Measurements from ENCODE around the gene SLC45A2.
"Not testable (repeated sequence)": the region's sequence is repeated elsewhere in the genome, so short reads cannot be mapped to it uniquely, and the experiment has no call there.

GRCh38 chr5:34010146-34010545 lies 25.7 kb upstream of the SLC45A2 start:
- TF ChIP-seq CTCF (IDR thresholded peaks at IDR 0.05); TAF1 (IDR thresholded peaks at IDR 0.05; ENCODE audit: borderline replicate concordance, low read depth, low read length); MAX (IDR thresholded peaks at IDR 0.05; ENCODE audit: low read depth); GABPA (IDR thresholded peaks at IDR 0.05; ENCODE audit: low read depth); EP300 (IDR thresholded peaks at IDR 0.05; ENCODE audit: borderline replicate concordance in 1 of 2, low read depth in 1 of 2, low read length in 1 of 2); REST (IDR thresholded peaks at IDR 0.05; ENCODE audit: low read depth, low read length): not testable (repeated sequence)
